NCI-H748 (cell line): ENCODE results near the gene ABCA3.

Experiments
- DNase-seq: peaks from one replicate; lab custom pipeline; 2025; ENCODE audit not compliant: unreplicated experiment; lab: John Stamatoyannopoulos, UW

Gene ABCA3

DNA sequence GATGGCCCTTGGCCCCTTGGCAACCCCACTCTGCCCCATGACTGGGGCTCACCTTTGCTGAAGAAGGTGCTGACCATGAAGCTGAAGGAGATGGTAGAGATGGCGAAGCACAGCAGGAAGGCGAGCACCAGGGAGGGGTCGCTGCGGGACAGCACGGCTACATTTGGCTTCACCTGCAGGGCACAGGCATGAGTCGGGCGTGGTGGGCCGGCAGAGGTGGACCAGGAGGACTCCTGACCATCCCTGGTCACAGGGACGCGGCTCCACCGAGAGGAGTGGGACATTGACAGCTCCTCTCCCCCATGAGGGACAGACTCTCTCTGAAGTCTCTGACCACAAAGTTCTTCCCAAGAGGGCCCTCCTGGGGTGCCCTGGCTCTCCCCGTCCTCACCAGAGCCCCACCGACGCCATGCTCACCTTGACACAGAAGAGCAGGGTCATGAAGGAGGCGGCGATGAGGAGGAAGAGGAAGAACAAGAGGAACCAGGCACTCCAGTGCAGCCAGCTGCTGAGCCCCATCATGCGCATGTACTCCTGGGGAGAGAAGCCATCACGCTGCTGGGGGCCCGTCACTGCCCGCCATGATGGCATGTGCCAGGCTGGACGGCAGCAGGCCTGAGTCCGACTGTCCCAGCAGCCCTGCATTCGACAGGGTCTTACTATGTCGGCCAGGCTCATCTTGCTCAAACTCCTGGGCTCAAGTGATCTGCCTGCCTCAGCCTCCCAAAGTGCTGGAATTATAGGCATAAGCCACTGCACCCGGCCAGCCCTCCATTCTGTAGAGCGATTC is 23.1 kb downstream of the ABCA3 start:
- DNase-seq = no peak

DNA sequence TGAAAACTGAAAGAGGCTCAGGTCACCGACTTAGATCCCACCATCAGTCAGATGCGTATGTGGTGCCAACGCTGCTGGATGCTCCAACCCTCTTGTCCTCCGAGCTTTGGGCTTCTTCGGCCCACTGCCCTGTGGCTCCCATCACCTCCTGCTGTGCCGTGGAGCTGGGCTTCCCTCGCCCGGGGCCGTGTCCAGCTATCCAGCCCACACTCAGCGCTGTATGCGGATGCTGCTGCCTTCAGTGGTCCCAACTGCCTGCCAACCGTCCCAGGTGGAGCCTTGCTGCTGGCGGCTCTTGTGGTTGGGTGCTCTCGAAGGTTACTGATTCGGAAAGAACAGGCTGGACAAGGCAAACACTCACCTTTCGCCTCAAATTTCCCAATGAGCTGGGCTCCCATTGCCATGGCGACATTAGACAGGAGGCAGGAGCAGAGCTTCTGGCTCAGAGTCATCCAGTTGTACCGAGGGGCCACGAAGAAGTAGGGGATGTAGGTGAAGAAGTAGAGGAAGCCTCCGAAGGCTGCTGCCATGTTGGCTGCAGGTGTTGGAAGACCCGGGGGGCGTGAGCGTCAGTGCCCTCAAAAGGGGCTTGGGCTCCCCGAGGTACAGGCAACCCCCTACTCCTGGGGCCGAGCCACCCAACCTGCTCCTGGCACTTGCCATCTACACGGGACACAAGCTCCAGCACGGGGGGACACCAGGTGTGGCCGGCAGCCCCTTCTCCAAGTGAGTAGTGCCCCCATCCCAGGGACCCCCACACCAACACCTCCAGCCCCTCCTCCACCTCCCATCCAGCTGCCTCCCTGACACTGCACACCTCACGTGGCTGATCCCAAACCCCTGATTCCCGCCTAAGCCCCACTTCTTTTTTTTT is 32.2 kb downstream of the ABCA3 start:
- no peak for DNase-seq

DNA sequence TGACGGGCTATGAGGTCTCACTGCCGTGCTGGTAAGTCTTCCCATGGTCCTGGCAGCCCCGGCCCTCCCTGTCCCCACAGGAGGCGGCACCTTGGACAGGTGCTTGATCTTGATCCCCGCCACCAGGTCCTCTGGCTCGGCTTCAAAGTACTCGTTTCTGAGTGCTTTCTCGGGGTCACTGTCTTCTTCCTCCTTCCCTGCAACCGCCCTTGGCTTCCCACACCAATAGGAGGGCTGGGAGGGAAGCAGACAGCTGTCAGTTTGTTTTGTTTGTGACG is 40.7 kb downstream of the ABCA3 start:
- no peak for DNase-seq

DNA sequence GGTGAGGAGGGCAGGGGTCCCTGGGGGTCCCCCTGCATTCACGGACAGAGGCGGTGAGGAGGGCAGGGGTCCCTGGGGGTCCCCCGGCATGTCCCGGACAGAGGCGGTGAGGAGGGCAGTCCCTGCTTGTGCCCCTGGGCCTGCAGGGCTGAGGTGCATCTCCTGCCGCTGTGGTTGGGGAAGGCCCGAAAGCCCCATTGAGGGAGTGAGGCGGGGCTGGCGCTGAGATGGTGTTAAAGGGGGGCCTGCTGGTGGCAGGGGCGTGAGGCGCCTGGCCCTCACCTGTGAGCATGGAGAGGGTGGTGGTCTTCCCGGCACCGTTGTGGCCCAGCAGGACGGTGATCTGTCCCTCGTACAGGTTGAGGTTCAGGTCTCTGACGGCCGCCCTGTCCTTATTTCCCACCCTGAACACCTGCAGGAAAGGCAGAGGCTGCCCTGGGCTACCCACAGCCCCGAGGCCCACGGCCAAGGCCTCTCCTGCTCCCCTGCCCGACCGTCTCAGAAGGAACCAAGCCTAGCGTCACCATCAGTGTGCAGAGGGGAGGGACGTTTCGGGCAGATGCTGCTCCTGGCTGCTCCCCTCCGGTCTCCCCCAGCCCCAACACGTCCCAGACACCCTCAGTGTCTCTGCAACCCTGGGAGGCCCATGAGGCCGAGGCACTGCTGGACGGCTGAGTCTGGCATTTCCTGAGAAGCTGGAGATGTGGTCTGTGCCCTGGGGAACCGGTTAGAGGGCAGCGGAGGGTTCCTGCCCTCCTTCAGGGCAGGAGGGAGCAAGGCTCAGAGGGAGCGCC is 41.2 kb downstream of the ABCA3 start:
- no peak for DNase-seq

DNA sequence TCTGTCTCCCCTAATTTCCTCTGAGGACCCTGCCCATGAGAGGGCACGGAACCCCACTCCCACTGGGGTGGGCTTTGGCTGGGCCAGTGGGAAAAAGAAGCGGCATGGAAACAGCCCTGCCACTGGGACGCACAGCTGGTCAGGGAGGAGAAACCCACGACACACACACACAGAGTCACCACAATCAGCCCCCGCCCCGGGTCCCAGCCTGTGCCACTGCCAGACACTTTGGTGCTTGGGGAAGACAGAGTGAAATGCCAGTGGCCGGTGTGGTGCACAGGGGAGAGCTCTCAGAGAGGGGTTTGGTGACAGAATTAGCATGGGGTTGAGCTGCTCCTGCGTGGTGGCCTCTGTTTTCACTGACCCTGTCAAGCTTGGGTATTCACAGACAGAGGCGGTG is 41.9 kb downstream of the ABCA3 start:
- no peak for DNase-seq

DNA sequence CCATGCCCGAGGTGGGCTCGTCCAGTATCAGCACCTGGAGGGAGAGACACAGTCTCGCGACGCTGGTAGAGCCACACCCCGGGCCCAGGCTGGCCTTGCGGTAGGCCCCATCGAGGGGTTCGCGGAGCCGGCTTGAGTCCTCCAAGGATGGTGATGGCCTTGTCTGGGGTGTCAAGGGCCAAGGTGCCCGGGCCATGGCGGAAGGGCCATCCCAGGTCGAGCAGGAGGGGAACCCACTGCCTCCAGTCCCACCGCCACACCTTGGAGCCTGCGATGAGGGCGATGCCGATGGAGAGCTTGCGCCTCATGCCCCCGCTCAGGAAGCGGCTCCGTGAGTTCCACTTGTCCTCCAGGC is 43.0 kb downstream of the ABCA3 start:
- DNase-seq = no peak

DNA sequence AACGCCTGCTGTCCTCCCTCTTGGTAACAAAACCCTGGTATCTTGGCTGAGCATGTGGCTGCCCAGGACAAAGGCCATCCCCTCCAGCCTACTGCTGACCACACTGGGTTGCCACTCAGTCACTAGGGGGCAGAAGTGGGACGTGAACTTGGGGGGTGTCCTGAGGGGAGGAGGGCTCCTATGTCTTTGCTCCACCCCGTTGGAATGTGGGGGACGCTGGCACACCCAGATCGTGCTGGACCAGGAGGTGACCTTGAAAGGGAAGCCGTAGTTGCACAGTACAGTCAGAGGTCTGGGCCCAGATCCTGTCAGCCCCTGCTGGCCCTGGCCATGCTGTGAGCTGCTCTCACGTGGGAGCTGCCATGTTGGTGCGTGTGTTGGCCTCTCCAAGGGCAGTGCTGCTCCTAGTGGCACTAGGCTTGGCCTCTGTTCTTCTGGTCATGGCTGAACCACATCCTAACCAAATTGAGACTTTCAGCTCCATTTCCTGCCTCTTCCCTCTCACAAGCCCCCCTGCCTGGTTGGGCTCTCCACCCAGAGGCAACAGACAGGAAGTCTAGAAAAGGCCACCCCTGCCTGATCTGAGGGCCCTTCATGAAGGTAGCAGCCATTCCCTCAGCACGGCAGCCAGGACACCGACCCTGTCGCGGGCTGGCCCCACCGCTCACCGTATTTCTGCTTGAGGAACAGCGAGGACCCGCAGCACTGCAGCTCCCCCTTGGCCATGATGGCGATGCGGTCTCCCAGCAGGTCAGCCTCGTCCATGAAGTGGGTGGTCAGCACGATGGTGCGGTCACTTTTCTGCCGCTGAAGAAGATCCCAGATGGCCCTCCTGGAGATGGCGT is 43.6 kb downstream of the ABCA3 start:
- DNase-seq = peak; percentile 5

DNA sequence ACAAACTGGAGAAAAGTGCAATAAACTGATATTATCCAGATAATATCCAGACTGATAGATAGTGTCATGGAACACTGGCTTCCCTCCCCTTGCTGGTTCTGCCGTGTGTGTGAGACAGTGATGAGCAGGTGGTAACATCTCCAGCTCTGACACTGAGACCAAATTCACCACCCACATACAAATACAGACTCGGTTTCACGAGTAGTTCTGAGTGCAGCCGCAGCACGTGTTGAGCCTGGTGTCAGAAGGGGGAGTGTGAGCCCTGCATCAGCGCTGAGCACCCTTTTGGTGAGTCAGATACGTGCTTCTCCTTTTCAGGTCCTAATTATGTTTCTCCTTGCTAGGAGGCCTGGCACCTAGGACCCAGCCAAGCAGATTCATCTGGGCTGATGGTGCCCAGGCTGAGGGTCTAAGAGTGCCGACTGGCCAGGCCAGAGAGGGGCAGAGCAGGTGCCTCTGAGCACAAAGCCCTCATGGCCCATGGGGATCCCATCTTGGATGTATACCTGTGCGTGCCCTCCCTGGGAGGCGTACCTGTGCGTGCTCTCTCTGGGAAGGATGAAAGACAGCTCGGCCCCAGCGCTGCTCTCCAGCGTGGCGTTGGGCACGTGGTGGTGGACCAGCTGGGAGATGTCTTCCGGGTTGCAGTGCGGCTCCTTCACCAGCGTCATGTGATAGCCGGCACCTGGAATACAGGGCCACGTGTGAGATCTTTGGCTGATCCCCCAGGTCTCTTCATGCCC is 45.3 kb downstream of the ABCA3 start:
- DNase-seq = no peak

DNA sequence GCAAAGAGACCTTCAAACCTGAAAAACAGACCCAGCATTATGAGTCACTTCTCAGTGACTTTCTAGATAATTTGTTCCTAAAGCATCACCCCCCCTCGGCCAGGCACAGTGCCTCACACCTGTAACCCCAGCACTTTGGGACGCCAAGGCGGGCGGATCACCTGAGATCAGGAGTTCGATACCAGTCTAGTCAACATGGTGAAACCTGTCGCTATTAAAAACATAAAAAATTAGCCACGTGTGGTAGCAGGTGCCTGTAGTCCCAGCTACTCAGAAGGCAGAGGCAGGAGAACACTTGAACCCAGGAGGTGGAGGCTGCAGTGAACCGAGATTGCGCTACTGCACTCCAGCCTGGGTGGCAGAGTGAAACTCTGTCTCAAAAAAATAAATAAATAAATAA is 48.3 kb downstream of the ABCA3 start:
- DNase-seq = no peak

DNA sequence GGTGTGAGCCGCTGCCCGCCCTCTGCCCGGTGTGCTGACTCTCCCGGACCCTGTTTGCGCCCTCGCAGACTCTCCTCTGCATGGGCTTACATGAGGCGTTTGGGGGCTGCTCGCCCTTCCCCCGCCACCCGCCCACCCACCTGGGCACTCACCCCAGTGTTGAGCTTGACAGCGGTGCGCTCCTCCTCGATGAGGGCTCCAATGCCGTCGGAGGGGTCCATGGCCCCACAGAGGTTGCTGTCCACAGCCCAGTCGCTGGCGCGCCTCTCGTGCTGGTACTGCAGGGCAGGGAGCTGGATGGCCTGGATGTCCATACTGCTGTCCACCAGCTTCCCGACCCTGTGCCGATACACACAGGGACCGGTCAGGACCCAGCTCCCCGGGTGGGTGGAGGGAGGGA is 51.2 kb downstream of the ABCA3 start:
- no peak for DNase-seq

DNA sequence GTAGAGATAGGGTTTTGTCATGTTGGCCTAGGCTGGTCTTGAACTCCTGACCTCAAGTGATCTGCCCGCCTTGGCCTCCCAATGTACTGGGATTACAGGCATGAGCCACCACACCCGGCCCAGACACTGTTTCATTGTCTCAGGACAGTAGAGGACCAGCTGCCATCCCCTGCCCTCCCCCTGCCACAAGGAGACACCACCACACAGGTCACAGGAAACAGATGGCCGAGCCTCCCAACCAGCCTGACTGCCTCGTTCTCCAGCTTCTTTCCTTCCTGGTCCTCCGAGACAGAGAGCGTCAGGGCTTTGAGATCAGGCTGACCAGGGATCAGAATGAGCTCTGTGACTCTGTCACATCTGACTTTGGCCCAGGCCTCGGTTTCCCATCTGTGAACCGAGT is 51.8 kb downstream of the ABCA3 start:
- no peak for DNase-seq

DNA sequence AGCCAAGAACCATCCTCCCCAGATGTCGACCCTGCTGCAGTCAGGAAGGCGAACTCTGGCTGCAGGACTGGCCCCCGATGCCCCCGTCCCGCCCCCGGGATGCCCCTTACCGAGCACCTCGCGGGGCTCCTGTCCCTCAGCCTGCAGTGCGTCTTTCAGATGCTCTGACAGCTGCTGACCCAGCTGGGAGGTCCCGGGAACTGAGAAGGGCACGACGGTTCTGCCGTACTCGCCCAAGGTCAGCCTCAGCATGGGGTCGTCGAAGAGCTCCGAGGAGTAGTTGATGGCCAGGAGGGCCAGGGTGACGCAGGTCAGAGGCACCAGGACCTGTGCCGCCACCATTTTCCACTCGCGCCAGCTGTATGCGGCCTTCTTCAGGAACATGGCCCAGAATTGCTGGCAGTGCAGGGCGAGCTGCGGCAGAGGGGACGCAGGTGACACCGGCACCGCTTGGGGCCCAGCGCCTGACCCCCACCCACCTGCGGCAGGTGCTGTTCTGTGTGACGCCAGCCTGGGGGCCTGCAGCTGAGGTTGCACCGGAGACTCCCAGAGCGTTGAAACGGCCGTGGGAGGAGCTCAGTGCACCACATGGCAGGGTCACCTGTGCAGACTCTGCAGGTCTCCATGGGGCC is 52.5 kb downstream of the ABCA3 start:
- no peak for DNase-seq

DNA sequence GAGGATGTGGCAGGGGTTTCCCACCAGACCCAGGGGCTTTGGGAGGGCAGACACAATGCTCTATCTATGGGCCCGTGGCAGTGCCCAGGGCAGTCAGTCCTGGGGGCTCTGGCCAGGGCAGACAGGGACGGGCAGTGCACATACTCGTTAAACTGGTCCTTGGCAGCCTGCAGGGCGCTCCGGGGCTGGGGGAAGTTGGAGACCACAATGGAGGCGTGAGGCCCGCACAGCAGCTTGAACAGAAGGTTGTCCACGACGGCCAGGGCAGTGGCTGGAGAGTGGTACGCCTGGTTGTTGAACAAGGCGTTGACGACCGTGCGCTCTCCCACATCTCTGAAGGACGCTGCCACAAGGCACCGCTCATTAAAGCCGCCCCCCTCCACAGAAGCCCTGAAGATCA is 54.0 kb downstream of the ABCA3 start:
- DNase-seq = no peak

DNA sequence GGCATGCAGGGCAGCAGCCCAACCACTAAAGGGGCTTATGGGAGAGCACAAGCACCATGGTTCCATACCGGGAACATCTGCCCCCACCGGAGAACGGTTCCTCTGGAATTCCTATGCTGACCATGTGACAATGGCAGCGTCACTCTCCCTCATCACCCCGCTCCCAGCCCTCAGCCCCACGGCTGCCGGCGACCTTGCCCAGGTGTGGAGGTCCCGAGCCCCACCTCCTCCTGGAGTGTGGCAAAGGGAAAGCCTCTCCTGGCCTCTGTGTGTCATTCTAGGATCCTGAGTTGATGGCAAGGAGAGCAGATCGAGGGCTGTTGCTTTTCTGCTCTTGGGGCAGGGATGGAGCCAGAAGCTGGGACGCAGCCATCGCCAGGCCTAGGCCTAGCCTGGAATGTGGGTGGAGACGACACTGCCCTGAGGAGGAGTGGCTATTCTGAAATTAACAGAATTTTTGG is 54.8 kb downstream of the ABCA3 start:
- no peak for DNase-seq

DNA sequence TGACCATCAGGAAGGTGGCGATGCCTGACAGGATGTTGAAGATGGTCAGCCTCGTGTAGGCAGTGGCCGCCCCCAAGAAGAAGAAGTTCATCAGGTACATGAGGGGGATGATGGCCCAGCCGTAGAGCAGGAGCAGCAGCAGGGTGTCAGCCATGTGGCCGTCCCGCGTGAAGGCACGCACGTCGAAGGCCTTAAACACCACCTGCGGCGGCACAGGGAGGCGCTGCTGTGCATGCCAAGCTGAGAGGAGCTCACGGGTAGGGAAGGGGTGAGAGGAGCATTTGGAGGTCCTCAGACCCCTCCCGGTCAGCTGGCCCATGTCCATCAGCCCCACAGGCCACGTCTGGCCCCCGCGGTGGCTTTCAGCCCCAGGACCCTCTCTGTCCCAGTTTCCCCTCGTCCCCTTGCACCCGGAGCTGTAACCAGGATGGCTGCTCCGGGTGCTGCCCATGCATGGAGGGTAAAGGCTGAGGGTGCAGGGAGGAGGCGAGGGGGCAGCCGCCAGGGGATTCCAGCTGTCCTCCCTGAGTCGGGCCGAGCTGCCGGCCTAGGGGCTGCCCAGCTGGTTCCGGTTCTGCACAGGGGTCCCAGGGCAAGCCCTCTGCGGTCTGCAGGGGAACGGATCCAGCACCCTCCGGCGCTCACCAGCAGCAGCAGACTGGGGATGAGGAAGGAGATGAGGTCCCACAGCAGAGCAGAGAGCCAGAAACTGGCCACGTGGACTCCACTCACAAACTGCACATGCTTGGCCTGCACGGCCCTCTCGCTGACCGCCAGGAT is 55.5 kb downstream of the ABCA3 start:
- no peak for DNase-seq

DNA sequence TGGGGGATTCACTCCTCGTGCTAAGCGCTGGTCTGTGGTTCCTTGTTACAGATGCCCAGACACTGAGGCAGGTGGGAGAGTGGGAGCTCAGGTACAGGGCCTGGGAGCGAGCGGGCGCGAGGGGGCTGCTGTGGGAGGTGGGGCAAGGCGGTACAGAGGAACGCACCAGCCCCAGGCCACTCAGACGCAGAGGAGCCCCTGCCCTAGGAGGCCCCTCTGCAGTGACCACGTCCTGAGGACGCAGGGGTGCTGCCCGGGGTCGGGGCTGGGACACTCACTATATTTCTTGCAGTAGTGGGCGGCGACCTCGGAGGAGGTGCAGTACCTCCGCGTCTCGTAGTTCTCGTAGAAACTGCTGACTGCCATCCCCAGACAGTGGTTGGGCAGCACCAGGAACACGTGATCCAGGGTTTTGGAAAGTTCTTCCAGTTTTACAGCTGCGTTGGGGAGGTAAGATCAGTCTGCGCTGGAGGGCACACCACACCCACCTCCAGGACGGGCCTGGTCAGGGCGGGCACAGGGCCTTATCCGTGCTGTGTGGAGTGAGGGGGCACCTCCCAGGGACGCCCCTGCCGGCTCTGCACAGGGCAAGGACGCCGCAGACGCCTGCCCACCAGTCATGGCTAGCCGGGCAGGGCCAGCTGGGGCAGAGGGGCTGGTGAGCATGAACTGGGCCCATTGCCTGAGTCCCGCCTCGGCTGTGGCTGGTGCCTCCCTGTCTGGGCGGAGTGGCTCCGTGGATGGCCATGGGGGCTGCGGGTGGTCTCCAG is 56.3 kb downstream of the ABCA3 start:
- DNase-seq = no peak

DNA sequence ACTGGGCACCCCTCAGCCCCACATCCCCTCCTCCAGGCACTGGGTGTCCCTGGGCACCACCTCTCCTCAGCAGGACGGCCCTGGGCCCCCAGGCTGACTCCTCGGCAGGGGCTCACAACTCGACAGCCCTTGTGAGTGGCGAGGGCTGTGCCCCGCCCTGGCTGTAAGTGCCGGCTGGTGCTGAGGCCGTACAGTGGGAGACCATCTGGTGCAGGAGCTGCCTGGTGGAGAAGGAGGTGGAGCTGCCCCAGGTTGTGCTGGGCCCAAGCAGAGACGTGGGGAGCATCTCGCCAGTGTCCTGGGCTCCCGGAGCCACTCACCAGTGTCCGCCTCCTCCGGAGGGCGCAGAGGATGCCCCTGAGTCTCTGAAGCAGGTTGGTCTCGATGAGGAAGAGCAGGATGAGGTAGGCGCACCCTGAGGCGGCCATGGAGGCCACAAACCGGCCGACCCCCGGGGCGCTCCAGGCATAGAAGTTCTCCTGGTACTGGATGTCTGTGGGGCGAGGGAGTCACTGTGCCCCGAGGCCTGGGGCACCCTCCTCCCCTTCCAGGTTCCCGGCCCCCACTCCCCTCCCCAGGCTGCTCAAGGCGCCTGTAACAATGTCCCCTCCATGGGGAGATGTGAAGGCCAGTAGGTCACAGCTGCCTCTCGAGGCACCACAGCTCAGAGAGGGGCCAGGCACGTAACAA is 57.5 kb downstream of the ABCA3 start:
- DNase-seq = no peak

DNA sequence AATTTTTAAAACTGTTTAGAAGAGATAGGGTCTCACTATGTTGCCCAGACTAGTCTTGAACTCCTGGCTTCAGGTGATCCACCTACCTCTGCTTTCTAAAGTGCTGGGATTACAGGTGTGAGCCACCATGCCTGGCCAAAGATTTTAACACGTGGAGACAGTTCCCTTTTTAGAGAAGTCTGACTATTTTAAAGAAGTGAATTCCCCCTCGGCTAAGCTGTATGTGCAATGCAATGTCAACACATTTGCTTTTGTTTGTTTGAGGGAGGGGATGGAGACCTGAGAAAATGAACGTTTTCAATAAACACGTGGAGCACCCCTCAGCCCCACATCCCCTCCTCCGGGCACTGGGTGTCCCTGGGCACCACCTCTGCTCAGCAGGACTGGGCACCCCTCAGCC is 58.3 kb downstream of the ABCA3 start:
- no peak for DNase-seq
